Right lobe of liver (tissue), 6 donors: ENCODE measurements around the gene BBS2. TPM values are rescaled to one million over a fixed set of nuclear protein-coding genes. Genes with fewer than 3 reads are reported as not detected.

ENCODE experiments used
- ATAC-seq, 4 donors: fragments of 200-7000 bp; cut with Tn5 transposase; one replicate each; pipeline ENCODE4 v1.9.1; 2020; ENCODE audit warnings: mild to moderate bottlenecking in 4 of 4, moderate library complexity in 4 of 4
- DNase-seq, 3 donors: peaks; one replicate each; pipeline ENCODE4 v3.0.0-alpha.2; 2020
- H3K27ac ChIP-seq, 3 donors: fragments of 200-600 bp; one replicate each; pipeline ENCODE4 v1.8.0; 2022
- H3K27me3 ChIP-seq, 2 donors: fragments of 200-600 bp; one replicate each; pipeline ENCODE4 v1.8.0; 2022
- H3K36me3 ChIP-seq, 4 donors: fragments of 200-600 bp; sonication (generic) in 1 of 4; one replicate each; pipeline versions ENCODE4 v1.5.1 to v1.8.0; 2017 to 2022; ENCODE audit warnings: control low read depth in 1 of 4
- H3K4me1 ChIP-seq, 4 donors: fragments of 200-600 bp; sonication (generic) in 1 of 4; one replicate each; pipeline versions ENCODE4 v1.5.1 to v1.8.0; 2017 to 2022; ENCODE audit warnings: control low read depth in 1 of 4
- H3K4me3 ChIP-seq, 3 donors: fragments of 200-600 bp; one replicate each; pipeline ENCODE4 v1.8.0; 2022
- H3K9me3 ChIP-seq, 4 donors: fragments of 200-600 bp; sonication (generic) in 1 of 4; one replicate each; pipeline versions ENCODE4 v1.5.1 to v1.8.0; 2017 to 2022; ENCODE audit warnings: control low read depth in 1 of 4
- POLR2A ChIP-seq: fragments of 450-650 bp; IDR thresholded peaks from one replicate; pipeline ENCODE4 v1.6.1; 2017; ENCODE audit warnings: antibody characterized with exemption, mild to moderate bottlenecking
- WGBS: methylation state at CpG from one replicate; pipeline ENCODE4 v1.1.6; 2018; ENCODE audit warnings: low coverage, low lambda C conversion rate; ENCODE audit not compliant: insufficient coverage; ENCODE audit errors: missing lambda C conversion rate; 5-methylcytosine and 5-hydroxymethylcytosine counted together
- intact Hi-C, 2 donors: fragments of 100-400 bp; cut with DNase I; formaldehyde crosslinking; loops; one replicate each; pipeline versions ENCODE4 v1.11.2 to v1.14.1; 2022
- long read RNA-seq: library from polyadenylated mRNA; unstranded; transcript quantifications from one replicate; pipeline ENCODE4 v2.0.0, GENCODE V29; 2019
- total RNA-seq, 6 experiments: library from RNA; depleted of rRNA in 2 of 6; stranded (reverse); fragments of >200 nt in 2 of 6; fragmentation: NEBNext Ultra II Directional in 3 of 6; extraction: Animal tissue kit (Norgen Biotek cat#: 25700) in 3 of 6; gene quantifications; one replicate each; pipeline versions ENCODE4 v1.1.0 to v1.2.4, GENCODE V29; 2016 to 2023
- TF ChIP-seq, protein P1 (sequence below), 4 donors: fragments of 200-600 bp in 3 of 4; fragments of 450-650 bp in 1 of 4; IDR thresholded peaks; one replicate each; pipeline versions ENCODE4 v1.5.1 to v1.8.0; 2016 to 2022; ENCODE audit warnings: antibody characterized with exemption in 4 of 4, mild to moderate bottlenecking in 2 of 4
- donor health status: DM: no; HTN: yes; CAD: no.
- donor health status: DM: no; HTN: no; CAD: no.
- donor health status: DM: no; HTN: no; CAD: no.
- donor health status: DM: no; HTN: yes; CAD: no.
- donor health status: DM: no; HTN: yes; CAD: no.

Gene BBS2, protein sequence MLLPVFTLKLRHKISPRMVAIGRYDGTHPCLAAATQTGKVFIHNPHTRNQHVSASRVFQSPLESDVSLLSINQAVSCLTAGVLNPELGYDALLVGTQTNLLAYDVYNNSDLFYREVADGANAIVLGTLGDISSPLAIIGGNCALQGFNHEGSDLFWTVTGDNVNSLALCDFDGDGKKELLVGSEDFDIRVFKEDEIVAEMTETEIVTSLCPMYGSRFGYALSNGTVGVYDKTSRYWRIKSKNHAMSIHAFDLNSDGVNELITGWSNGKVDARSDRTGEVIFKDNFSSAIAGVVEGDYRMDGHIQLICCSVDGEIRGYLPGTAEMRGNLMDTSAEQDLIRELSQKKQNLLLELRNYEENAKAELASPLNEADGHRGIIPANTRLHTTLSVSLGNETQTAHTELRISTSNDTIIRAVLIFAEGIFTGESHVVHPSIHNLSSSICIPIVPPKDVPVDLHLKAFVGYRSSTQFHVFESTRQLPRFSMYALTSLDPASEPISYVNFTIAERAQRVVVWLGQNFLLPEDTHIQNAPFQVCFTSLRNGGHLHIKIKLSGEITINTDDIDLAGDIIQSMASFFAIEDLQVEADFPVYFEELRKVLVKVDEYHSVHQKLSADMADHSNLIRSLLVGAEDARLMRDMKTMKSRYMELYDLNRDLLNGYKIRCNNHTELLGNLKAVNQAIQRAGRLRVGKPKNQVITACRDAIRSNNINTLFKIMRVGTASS
- total RNA-seq = 10 to 100 TPM in 4 of 6 experiments, 1 to 10 TPM in 2; 5.6 to 18.4 (median 10.5) TPM
- long read RNA-seq = 0 reads

DNA sequence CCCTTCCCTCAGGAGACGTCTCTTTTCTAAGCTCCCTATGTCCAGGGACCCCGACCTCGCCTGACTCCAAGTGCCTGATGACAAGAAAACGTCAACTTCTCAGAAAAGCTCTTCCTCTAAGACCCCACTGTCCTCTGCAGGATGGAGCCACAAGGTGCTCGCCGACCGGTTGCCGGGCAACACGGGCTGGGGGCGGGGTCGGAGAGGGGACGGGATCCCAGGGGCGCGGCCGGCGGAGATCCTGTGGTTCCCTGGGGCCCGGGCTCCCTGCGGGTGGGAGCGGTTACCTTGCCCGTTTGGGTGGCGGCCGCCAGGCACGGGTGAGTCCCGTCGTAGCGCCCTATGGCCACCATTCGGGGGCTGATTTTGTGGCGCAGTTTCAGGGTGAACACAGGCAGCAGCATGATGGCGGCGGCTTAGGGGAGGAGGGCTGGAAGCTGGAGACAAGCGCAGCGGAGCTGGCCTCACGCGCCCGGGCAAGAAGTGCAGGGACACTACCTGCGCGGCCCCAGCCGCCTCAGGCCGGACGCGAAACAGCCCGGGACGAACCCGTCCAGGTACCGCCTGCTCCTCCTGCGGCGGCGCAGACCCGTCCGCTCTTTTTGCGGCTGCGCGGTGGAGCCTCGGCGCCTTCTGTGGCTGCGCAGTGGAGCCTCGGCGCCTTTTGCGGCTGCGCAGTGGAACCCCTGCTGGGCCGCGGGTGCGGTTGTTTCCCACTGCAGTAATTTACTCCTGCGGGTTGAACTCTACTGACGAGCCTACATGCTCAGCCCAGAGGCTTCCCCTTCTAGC, at the start of gene BBS2:
TSS of gene BBS2 (minus strand) at position 566 of the 792 bp plus-strand sequence. CDS start at position 404, 162 bp downstream.
- peak within 1 kb of the TSS; percentile 71 to 83 (median 79) for H3K27ac ChIP-seq
- peak; percentile 84 for TF ChIP-seq POLR2A
- TF ChIP-seq, protein P1, sequence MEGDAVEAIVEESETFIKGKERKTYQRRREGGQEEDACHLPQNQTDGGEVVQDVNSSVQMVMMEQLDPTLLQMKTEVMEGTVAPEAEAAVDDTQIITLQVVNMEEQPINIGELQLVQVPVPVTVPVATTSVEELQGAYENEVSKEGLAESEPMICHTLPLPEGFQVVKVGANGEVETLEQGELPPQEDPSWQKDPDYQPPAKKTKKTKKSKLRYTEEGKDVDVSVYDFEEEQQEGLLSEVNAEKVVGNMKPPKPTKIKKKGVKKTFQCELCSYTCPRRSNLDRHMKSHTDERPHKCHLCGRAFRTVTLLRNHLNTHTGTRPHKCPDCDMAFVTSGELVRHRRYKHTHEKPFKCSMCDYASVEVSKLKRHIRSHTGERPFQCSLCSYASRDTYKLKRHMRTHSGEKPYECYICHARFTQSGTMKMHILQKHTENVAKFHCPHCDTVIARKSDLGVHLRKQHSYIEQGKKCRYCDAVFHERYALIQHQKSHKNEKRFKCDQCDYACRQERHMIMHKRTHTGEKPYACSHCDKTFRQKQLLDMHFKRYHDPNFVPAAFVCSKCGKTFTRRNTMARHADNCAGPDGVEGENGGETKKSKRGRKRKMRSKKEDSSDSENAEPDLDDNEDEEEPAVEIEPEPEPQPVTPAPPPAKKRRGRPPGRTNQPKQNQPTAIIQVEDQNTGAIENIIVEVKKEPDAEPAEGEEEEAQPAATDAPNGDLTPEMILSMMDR (IDR thresholded peaks at IDR 0.05) = peak in 1 of 4 donors; percentile 22
- H3K4me1 ChIP-seq = peaks cover 0 to 11% (median 2%) of the 10 kb centered on the region in 4 donors
- H3K9me3 ChIP-seq = no peaks in the 10 kb centered on the region
- ATAC-seq (peak; percentile 97 to 98 (median 98)), DNase-seq (peak; percentile 91 to 93 (median 93))
- H3K4me3 ChIP-seq = peak within 1 kb of the TSS; percentile 91 to 99 (median 96)
- intact Hi-C loops = loop anchor here in 1 of 2 donors (10.0 kb wide), 1 partner anchor 75 kb away; no protein-coding TSS in a partner anchor
- no peaks in the 10 kb centered on the region for H3K27me3 ChIP-seq
- 0% methylated on average over 11 of the region's 65 CpGs for WGBS
- H3K36me3 ChIP-seq = no peaks in the 10 kb centered on the region

DNA sequence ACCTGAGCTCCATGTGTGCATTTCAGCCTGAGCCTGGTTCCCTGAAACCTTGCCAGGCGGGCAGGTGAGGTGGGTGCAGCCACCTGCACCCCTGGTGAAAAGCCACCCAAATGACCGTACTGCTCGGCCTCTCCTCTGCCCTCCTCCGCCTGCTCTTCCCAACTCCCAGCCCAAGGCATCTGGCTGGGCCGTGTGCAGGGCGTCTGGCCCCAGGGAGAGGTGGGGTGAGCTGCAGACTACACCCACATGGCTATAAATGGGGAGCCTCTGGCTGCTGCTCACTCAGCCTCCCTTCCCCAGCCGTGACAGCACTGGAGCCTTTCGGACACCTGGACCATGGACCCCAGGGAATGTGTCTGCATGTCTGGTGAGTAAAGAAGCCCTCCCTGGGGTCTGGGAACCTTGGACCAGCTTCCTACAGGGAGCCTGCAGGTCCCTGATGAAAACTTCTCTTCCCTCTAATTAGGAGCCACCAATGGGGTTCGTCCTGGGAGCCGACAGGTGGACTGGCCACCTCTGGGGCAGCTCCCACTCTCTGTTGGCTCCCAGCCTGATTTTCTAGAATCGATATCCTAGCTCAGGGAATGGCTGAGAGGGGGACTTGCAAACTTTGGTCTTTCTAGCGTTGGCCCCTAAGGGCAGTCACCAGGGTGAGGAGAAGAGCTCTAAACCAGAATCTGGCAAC, 45.1 kb upstream of the BBS2 start, which contains the start of gene MT4:
TSS of gene MT4 (plus strand) at position 281 of the 685 bp plus-strand sequence. CDS start at position 337, 56 bp downstream.
- no peaks in the 10 kb centered on the region for H3K4me1 ChIP-seq
- whole genome bisulfite sequencing = 70% methylated on average over 2 of the region's 12 CpGs
- ATAC-seq = no peak
- no peaks in the 10 kb centered on the region for H3K36me3 ChIP-seq
- no peaks in the 10 kb centered on the region for H3K27me3 ChIP-seq
- intact Hi-C loops = no loop called here
- no peak within 1 kb of the TSS for H3K27ac ChIP-seq
- no peaks in the 10 kb centered on the region for H3K9me3 ChIP-seq
- DNase-seq = no peak
- H3K4me3 ChIP-seq = no peak within 1 kb of the TSS
- TF ChIP-seq POLR2A = no peak
- TF ChIP-seq, protein P1 (IDR thresholded peaks at IDR 0.05) = no peak

DNA sequence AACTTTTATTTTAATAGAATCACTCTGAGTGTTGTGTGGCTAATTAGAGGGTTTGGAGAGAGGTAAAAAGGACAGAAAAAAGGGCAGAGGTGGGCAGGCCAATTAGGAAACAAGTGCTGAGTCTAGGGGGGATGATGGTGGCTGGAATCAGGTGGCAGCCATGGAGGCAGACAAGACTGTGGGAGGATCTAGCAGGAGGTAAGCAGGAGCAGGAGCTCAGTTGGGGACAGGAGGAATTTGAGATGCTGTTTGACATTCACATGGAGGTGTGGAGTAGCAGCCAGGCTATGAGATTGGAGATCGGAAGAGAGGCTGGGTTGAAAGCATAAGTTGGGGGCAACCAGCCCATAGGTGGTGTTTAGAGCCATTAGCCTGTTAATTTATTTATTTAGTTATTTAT, 41.3 kb upstream of the BBS2 start:
- 80% methylated on average over 1 of the region's 1 CpG for WGBS
- H3K36me3 ChIP-seq = no peaks in the 10 kb centered on the region
- DNase-seq = no peak

More for the DNA sequence above, 41.3 kb upstream of the BBS2 start:
- intact Hi-C loops = no loop called here
- H3K4me3 ChIP-seq = no peak overlapping the region
- ATAC-seq = no peak
- TF ChIP-seq, protein P1 (IDR thresholded peaks at IDR 0.05) = no peak
- TF ChIP-seq POLR2A = no peak
- no peak overlapping the region for H3K27ac ChIP-seq
- H3K4me1 ChIP-seq = no peaks in the 10 kb centered on the region
- no peaks in the 10 kb centered on the region for H3K9me3 ChIP-seq
- H3K27me3 ChIP-seq = no peaks in the 10 kb centered on the region
